Sigmoid colon (tissue), 7 donors: ENCODE data around the gene APOD. TPM values are rescaled to one million over a fixed set of nuclear protein-coding genes. Genes with fewer than 3 reads are reported as not detected.

ENCODE experiments used
- DNase-seq: peaks from one replicate; pipeline ENCODE4 v3.0.0-alpha.2; 2019
- H3K27ac ChIP-seq, 4 donors: fragments of 200-600 bp; sonication (generic); one replicate each; pipeline ENCODE4 v1.5.1; 2016 to 2019; ENCODE audit warnings: mild to moderate bottlenecking in 1 of 4
- H3K27me3 ChIP-seq, 3 donors: fragments of 200-600 bp; sonication (generic); one replicate each; pipeline ENCODE4 v1.5.1; 2019; ENCODE audit warnings: mild to moderate bottlenecking in 1 of 3
- H3K36me3 ChIP-seq, 4 donors: fragments of 200-600 bp; sonication (generic); one replicate each; pipeline ENCODE4 v1.5.1; 2016 to 2019
- H3K4me1 ChIP-seq, 4 donors: fragments of 200-600 bp; sonication (generic); one replicate each; pipeline ENCODE4 v1.5.1; 2017 to 2019
- H3K4me3 ChIP-seq, 4 donors: fragments of 200-600 bp; sonication (generic); one replicate each; pipeline ENCODE4 v1.5.1; 2017 to 2019; ENCODE audit warnings: mild to moderate bottlenecking in 2 of 4, moderate library complexity in 1 of 4
- H3K9me3 ChIP-seq, 4 donors: fragments of 200-600 bp in 3 of 4; sonication (generic) in 3 of 4; one replicate each; pipeline versions ENCODE4 v1.5.1 to v1.6.1; 2013 to 2019
- EP300 ChIP-seq, 4 donors: sonication (generic); formaldehyde crosslinking; IDR thresholded peaks; one replicate each; pipeline ENCODE4 v1.6.1; 2017; ENCODE audit warnings: antibody characterized with exemption in 4 of 4
- POLR2A ChIP-seq, 2 donors: fragments of 450-650 bp; IDR thresholded peaks; one replicate each; pipeline ENCODE4 v1.6.1; 2016; ENCODE audit warnings: antibody characterized with exemption in 2 of 2, mild to moderate bottlenecking in 2 of 2, moderate library complexity in 2 of 2
- POLR2AphosphoS5 ChIP-seq, 4 donors: sonication (generic); formaldehyde crosslinking; IDR thresholded peaks; one replicate each; pipeline ENCODE4 v1.6.1; 2017; ENCODE audit warnings: antibody characterized with exemption in 4 of 4
- WGBS, 2 donors: extraction: QIAGEN DNeasy Blood & Tissue Kit; methylation state at CpG; one replicate each; pipeline ENCODE4 v1.1.7; 2013; 5-methylcytosine and 5-hydroxymethylcytosine counted together
- intact Hi-C: fragments of 100-400 bp; cut with DNase I; formaldehyde crosslinking; loops from one replicate; pipeline ENCODE4 v1.15.1; 2023
- polyA plus RNA-seq, 3 donors: library from polyadenylated mRNA; stranded (reverse); fragments of 200-250 nt; gene quantifications; one replicate each; pipeline ENCODE4 v1.2.3, GENCODE V29; 2013
- total RNA-seq, 4 donors: library from RNA; depleted of rRNA; stranded (reverse); fragments of >200 nt; gene quantifications; one replicate each; pipeline ENCODE4 v1.1.0, GENCODE V29; 2016
- TF ChIP-seq, protein P1 (sequence below), 4 experiments: fragments of 450-650 bp in 3 of 4; fragments of 200-600 bp in 1 of 4; IDR thresholded peaks; one replicate each; pipeline ENCODE4 v1.5.1; 2016 to 2019; ENCODE audit warnings: antibody characterized with exemption in 4 of 4, mild to moderate bottlenecking in 3 of 4, moderate library complexity in 2 of 4
- donor health status: healthy with polysubstance abuse.
- donor health status: Bipolar disorder and iron deficiency.
- donor health status: healthy.

APOD gene
- total and polyA plus RNA-seq, 7 donors: 8.1 to 296 (median 63.7) TPM

GRCh38 chr3:195577645-195578177, 6.0 kb downstream of the APOD start:
- Histone ChIP-seq H3K4me1 (no peaks in the 10 kb centered on the region), H3K4me3 (no peak overlapping the region), H3K27ac (no peak overlapping the region), H3K27me3 (no peaks in the 10 kb centered on the region), H3K9me3 (no peaks in the 10 kb centered on the region), H3K36me3 (no peaks in the 10 kb centered on the region)
- no peak for DNase-seq
- TF ChIP-seq, protein P1, sequence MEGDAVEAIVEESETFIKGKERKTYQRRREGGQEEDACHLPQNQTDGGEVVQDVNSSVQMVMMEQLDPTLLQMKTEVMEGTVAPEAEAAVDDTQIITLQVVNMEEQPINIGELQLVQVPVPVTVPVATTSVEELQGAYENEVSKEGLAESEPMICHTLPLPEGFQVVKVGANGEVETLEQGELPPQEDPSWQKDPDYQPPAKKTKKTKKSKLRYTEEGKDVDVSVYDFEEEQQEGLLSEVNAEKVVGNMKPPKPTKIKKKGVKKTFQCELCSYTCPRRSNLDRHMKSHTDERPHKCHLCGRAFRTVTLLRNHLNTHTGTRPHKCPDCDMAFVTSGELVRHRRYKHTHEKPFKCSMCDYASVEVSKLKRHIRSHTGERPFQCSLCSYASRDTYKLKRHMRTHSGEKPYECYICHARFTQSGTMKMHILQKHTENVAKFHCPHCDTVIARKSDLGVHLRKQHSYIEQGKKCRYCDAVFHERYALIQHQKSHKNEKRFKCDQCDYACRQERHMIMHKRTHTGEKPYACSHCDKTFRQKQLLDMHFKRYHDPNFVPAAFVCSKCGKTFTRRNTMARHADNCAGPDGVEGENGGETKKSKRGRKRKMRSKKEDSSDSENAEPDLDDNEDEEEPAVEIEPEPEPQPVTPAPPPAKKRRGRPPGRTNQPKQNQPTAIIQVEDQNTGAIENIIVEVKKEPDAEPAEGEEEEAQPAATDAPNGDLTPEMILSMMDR (IDR thresholded peaks at IDR 0.05): no peak
- no peak for TF ChIP-seq POLR2AphosphoS5 (IDR thresholded peaks at IDR 0.05)
- no peak for TF ChIP-seq EP300 (IDR thresholded peaks at IDR 0.05)
- TF ChIP-seq POLR2A (IDR thresholded peaks at IDR 0.05): no peak
- intact Hi-C loops: no loop called here
- 77 to 80% methylated on average over 9 of the region's 9 CpGs for WGBS, 2 donors

DNA sequence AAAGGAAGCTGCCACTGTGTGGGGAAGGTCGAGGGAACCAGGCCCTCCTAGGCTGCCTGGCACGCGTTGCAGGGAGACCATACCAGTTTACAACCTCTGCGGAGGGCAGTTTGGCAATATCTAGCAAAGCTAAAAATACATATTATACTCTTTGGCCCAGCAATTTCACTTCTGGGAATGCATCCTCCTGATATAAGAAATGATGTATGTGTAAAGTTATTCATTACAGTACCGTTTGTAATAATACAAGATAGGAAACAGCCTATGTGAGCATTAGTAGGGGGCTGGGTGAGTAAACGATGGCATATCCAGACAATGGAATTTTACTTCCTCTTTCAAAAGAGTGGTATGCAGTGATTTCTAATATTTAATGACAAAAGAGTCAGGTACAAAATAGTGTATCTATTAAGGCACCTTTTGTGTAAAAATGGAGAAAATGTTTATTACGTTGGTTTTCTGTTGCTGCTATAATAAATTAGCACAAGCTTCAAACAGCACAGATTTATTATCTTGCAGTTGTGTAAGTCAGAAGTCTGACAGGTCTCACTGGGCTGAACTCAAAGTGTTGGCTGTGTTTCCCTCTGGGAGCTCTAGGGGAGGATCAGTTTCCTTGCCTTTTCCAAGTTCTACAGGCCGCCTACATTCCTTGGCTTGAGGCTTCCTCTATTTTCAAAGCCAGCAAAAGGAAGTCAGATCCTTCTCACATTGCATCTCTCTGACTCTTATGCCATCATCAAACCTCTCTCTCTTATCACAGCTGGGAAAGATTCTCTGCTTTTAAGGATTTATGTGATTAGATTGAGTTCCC, 9.0 kb downstream of the APOD start:
- WGBS, 2 donors: 80 to 87% methylated on average over 8 of the region's 8 CpGs
- DNase-seq: no peak
- Histone ChIP-seq H3K27ac (no peak overlapping the region), H3K4me3 (no peak overlapping the region), H3K9me3 (no peaks in the 10 kb centered on the region), H3K4me1 (no peaks in the 10 kb centered on the region), H3K36me3 (no peaks in the 10 kb centered on the region), H3K27me3 (no peaks in the 10 kb centered on the region)
- no peak for TF ChIP-seq EP300 (IDR thresholded peaks at IDR 0.05)
- TF ChIP-seq, protein P1 (IDR thresholded peaks at IDR 0.05): no peak
- intact Hi-C loops: no loop called here

- H3K27me3 ChIP-seq: peaks cover 0 to 1% (median 0%) of the 10 kb centered on the region in 3 donors
- H3K4me3 ChIP-seq: no peak overlapping the region
- WGBS, 2 donors: 94 to 96% methylated on average over 19 of the region's 19 CpGs
- H3K9me3 ChIP-seq: no peaks in the 10 kb centered on the region
- no peak for DNase-seq
- intact Hi-C loops: no loop called here
- H3K36me3 ChIP-seq: no peaks in the 10 kb centered on the region
- H3K4me1 ChIP-seq: no peaks in the 10 kb centered on the region
- no peak overlapping the region for H3K27ac ChIP-seq
- TF ChIP-seq POLR2A (IDR thresholded peaks at IDR 0.05) (no peak), EP300 (IDR thresholded peaks at IDR 0.05) (no peak), POLR2AphosphoS5 (IDR thresholded peaks at IDR 0.05) (no peak)
- TF ChIP-seq, protein P1 (IDR thresholded peaks at IDR 0.05): no peak
These were observed 9.9 kb downstream of the APOD start for GRCh38 chr3:195573611-195574496.

DNA sequence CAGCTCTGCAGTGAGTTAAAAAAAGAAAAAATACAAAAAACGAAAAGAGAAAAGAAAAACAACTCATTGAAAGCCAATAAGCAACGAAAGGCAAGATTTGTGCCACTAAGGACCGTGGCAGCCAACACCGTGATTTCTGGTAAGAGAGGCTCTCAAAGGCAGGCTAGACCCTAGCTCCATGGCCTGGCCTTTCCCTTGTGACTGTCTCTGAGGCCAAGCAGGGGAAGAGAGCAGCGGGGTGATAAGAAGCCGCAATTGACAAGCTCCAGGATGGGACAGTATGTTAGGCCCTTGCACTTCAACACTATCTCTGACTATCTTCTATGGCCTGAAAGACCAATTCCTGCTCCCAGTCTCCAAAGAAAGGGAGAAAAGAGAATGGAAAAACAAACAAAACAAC, 12.4 kb downstream of the APOD start:
- Histone ChIP-seq H3K4me1 (no peaks in the 10 kb centered on the region), H3K27me3 (peaks cover 0 to 24% (median 0%) of the 10 kb centered on the region in 3 donors), H3K36me3 (no peaks in the 10 kb centered on the region), H3K4me3 (no peak overlapping the region), H3K9me3 (no peaks in the 10 kb centered on the region), H3K27ac (no peak overlapping the region)
- WGBS, 2 donors: 93 to 94% methylated on average over 6 of the region's 6 CpGs
- no peak for DNase-seq
- intact Hi-C loops: no loop called here
- no peak for TF ChIP-seq EP300 (IDR thresholded peaks at IDR 0.05)
- no peak for TF ChIP-seq POLR2AphosphoS5 (IDR thresholded peaks at IDR 0.05)

DNA sequence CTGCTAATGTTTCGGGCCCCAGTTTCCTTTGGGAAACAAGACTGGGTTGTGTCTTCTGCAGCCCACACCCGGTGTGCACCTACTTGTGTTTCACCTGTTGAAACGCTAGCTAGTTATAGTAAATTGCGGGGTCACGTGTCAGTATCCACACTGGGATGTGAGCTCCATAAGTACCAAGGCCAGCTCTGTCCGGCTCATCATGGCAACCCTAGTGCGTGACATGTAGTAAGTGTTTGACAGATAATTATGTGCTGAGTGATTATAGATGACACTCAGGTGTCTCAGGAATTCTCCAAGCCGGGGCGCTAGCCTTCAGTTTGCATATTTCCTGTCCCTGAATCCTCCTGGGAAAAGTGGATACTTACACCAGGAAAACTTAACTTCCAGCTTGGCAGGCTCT, 12.8 kb downstream of the APOD start:
- Histone ChIP-seq H3K36me3 (no peaks in the 10 kb centered on the region), H3K27ac (no peak overlapping the region), H3K27me3 (peaks cover 0 to 29% (median 0%) of the 10 kb centered on the region in 3 donors), H3K4me1 (no peaks in the 10 kb centered on the region), H3K4me3 (no peak overlapping the region), H3K9me3 (no peaks in the 10 kb centered on the region)
- DNase-seq: no peak
- 94% methylated on average over 9 of the region's 9 CpGs for WGBS, 2 donors
- TF ChIP-seq EP300 (IDR thresholded peaks at IDR 0.05) (no peak), POLR2AphosphoS5 (IDR thresholded peaks at IDR 0.05) (no peak), POLR2A (IDR thresholded peaks at IDR 0.05) (no peak)
- TF ChIP-seq, protein P1 (IDR thresholded peaks at IDR 0.05): no peak
- intact Hi-C loops: no loop called here
